Mesendoderm (in vitro differentiated cells): Measurements from ENCODE around the gene AKNA.

Experiments
- DNase-seq: peaks from one replicate; pipeline ENCODE4 v3.0.0; 2013
- H2AK5ac ChIP-seq: 2 replicates; pipeline ENCODE4 v1.6.1; 2013; ENCODE audit warnings: low read length, inconsistent platforms
- H2BK120ac ChIP-seq: 2 replicates; pipeline ENCODE4 v1.6.1; 2013; ENCODE audit warnings: low read depth, mild to moderate bottlenecking, low read length, moderate library complexity, mixed read lengths
- H2BK15ac ChIP-seq: replicated peaks from 2 replicates; pipeline ENCODE4 v1.6.1; 2013; ENCODE audit warnings: low read depth, mild to moderate bottlenecking, moderate library complexity
- H2BK5ac ChIP-seq: 2 replicates; pipeline ENCODE4 v1.6.1; 2013; ENCODE audit warnings: low read length, inconsistent platforms
- H3K18ac ChIP-seq: 2 replicates; pipeline ENCODE4 v1.6.1; 2013; ENCODE audit warnings: mild to moderate bottlenecking, low read length, mixed read lengths
- H3K23ac ChIP-seq: one replicate; pipeline ENCODE4 v1.6.1; 2013; ENCODE audit warnings: low read length
- H3K27ac ChIP-seq: 2 replicates; pipeline ENCODE4 v1.5.1; 2013; ENCODE audit warnings: low read depth, mild to moderate bottlenecking, inconsistent platforms, low read length, moderate library complexity
- H3K27me3 ChIP-seq: 2 replicates; pipeline ENCODE4 v1.6.1; 2013; ENCODE audit warnings: low read length, control low read depth, mild to moderate bottlenecking, inconsistent platforms; ENCODE audit not compliant: insufficient read depth, poor library complexity
- H3K36me3 ChIP-seq: 2 replicates; pipeline ENCODE4 v1.6.1; 2013; ENCODE audit warnings: low read length, inconsistent platforms; ENCODE audit not compliant: control insufficient read depth, insufficient read depth
- H3K4ac ChIP-seq: one replicate; pipeline ENCODE4 v1.6.1; 2013; ENCODE audit warnings: low read depth, mild to moderate bottlenecking, low read length, moderate library complexity
- H3K4me1 ChIP-seq: 2 replicates; pipeline ENCODE4 v1.6.1; 2013; ENCODE audit warnings: low read depth, low read length, inconsistent platforms; ENCODE audit not compliant: control insufficient read depth
- H3K4me2 ChIP-seq: 2 replicates; pipeline ENCODE4 v1.6.1; 2013; ENCODE audit warnings: low read length
- H3K4me3 ChIP-seq: 2 replicates; pipeline ENCODE4 v1.5.1; 2013; ENCODE audit warnings: mild to moderate bottlenecking, low read length
- H3K56ac ChIP-seq: one replicate; pipeline ENCODE4 v1.6.1; 2013; ENCODE audit warnings: low read length
- H3K79me1 ChIP-seq: 2 replicates; pipeline ENCODE4 v1.6.1; 2013; ENCODE audit warnings: low read length, inconsistent platforms
- H3K79me2 ChIP-seq: 2 replicates; pipeline ENCODE4 v1.6.1; 2013; ENCODE audit warnings: mild to moderate bottlenecking, low read length; ENCODE audit not compliant: control insufficient read depth, insufficient read depth
- H3K9ac ChIP-seq: 2 replicates; pipeline ENCODE4 v1.6.1; 2013; ENCODE audit warnings: low read length, inconsistent platforms
- H4K5ac ChIP-seq: one replicate; pipeline ENCODE4 v1.6.1; 2013; ENCODE audit warnings: low read length
- H4K8ac ChIP-seq: one replicate; pipeline ENCODE4 v1.6.1; 2013; ENCODE audit warnings: low read depth, mild to moderate bottlenecking, control low read depth, low read length, moderate library complexity
- WGBS: extraction: QIAGEN DNeasy Blood & Tissue Kit; methylation state at CpG from one replicate; pipeline ENCODE4 v1.1.7; 2013; ENCODE audit warnings: low lambda C conversion rate, missing lambda C conversion rate; ENCODE audit not compliant: insufficient coverage; ENCODE audit errors: extremely low coverage; 5-methylcytosine and 5-hydroxymethylcytosine counted together

AKNA gene

GRCh38 chr9:114317665-114318357 is 70.0 kb downstream of the AKNA start:
- Histone ChIP-seq H3K79me1 (no peaks in the 10 kb centered on the region), H3K4me3 (no peak overlapping the region), H3K9ac (no peak overlapping the region), H3K36me3 (no peaks in the 10 kb centered on the region), H3K4me1 (no peaks in the 10 kb centered on the region), H4K5ac (no peak overlapping the region), H3K4ac (no peak overlapping the region), H3K27ac (no peak overlapping the region), H2BK15ac (no peak overlapping the region), H3K79me2 (no peaks in the 10 kb centered on the region), H3K4me2 (no peak overlapping the region), H2AK5ac (no peak overlapping the region), H2BK5ac (no peak overlapping the region), H3K23ac (no peak overlapping the region), H4K8ac (no peak overlapping the region), H3K56ac (no peak overlapping the region), H2BK120ac (no peak overlapping the region), H3K27me3 (no peaks in the 10 kb centered on the region), H3K18ac (no peak overlapping the region)
- no CpG with 5 or more reads among the region's 8 CpGs for WGBS
- DNase-seq = no peak

- Histone ChIP-seq H4K8ac (no peak overlapping the region), H3K4me2 (no peak overlapping the region), H3K18ac (no peak overlapping the region), H4K5ac (no peak overlapping the region), H2BK15ac (no peak overlapping the region), H3K27me3 (no peaks in the 10 kb centered on the region), H3K56ac (no peak overlapping the region), H3K9ac (no peak overlapping the region), H3K4me1 (no peaks in the 10 kb centered on the region), H2BK120ac (no peak overlapping the region), H3K79me2 (no peaks in the 10 kb centered on the region), H2AK5ac (no peak overlapping the region), H3K36me3 (no peaks in the 10 kb centered on the region), H2BK5ac (no peak overlapping the region), H3K4ac (no peak overlapping the region), H3K23ac (no peak overlapping the region), H3K27ac (no peak overlapping the region), H3K4me3 (no peak overlapping the region), H3K79me1 (no peaks in the 10 kb centered on the region)
- no peak for DNase-seq
- WGBS = no CpG with 5 or more reads among the region's 10 CpGs
Measured at GRCh38 chr9:114316605-114317230, 71.1 kb downstream of the AKNA start.

DNA sequence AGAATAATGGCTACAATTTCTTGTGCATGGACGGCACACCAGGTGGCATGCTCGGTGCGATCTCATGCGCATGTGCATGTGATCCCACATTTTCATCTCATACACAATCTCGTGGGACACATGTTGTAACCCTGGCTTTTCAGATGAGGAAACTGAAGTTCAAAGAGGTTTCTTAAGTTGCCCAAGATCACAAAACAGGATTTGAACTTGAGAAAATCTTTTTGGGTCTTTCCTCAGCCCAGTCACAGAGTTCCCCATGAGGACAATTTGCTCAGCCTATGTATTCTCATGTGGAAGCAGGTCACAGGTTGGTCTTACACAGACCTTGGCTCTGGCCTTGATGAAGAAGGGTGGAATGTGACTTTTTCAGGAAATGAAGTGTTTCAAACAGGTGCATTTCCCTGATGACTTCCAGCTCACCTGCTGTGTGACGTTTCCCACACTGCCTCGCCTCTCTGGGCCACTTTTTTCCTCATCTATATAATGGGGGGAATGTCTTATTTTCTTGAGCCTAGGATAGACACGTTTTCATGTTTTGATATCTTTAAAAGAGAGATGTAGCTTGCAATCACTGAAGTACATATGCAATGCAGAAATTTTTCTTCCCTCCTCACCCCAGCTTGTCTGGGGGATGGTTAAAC is 71.9 kb downstream of the AKNA start:
- H3K4me3 ChIP-seq = no peak overlapping the region
- WGBS = no CpG with 5 or more reads among the region's 8 CpGs
- H3K79me1 ChIP-seq = no peaks in the 10 kb centered on the region
- no peak overlapping the region for H2BK15ac ChIP-seq
- no peak overlapping the region for H3K18ac ChIP-seq
- no peak overlapping the region for H3K4ac ChIP-seq
- no peak overlapping the region for H3K4me2 ChIP-seq
- H3K36me3 ChIP-seq = no peaks in the 10 kb centered on the region
- no peak overlapping the region for H2AK5ac ChIP-seq
- no peaks in the 10 kb centered on the region for H3K27me3 ChIP-seq
- H2BK5ac ChIP-seq = no peak overlapping the region
- no peak overlapping the region for H4K8ac ChIP-seq
- H3K56ac ChIP-seq = no peak overlapping the region
- H4K5ac ChIP-seq = no peak overlapping the region
- no peak overlapping the region for H3K23ac ChIP-seq
- no peak overlapping the region for H3K9ac ChIP-seq
- DNase-seq = no peak
- H3K4me1 ChIP-seq = no peaks in the 10 kb centered on the region
- no peak overlapping the region for H3K27ac ChIP-seq
- no peaks in the 10 kb centered on the region for H3K79me2 ChIP-seq
- no peak overlapping the region for H2BK120ac ChIP-seq

- Histone ChIP-seq H3K9ac (no peak overlapping the region), H3K36me3 (no peaks in the 10 kb centered on the region), H3K56ac (no peak overlapping the region), H3K4me3 (no peak overlapping the region), H3K18ac (no peak overlapping the region), H3K27me3 (no peaks in the 10 kb centered on the region), H2BK120ac (no peak overlapping the region), H2BK5ac (no peak overlapping the region), H3K23ac (no peak overlapping the region), H2AK5ac (no peak overlapping the region), H3K27ac (no peak overlapping the region), H2BK15ac (no peak overlapping the region), H3K4ac (no peak overlapping the region), H3K4me1 (no peaks in the 10 kb centered on the region), H4K5ac (no peak overlapping the region), H3K79me1 (no peaks in the 10 kb centered on the region), H3K79me2 (no peaks in the 10 kb centered on the region), H3K4me2 (no peak overlapping the region), H4K8ac (no peak overlapping the region)
- DNase-seq = no peak
- WGBS = no CpG with 5 or more reads among the region's 8 CpGs
Measured at GRCh38 chr9:114314881-114315722, 72.7 kb downstream of the AKNA start.

GRCh38 chr9:114314256-114314867 is 73.4 kb downstream of the AKNA start:
- Histone ChIP-seq H3K4me1 (no peaks in the 10 kb centered on the region), H3K18ac (no peak overlapping the region), H3K4me3 (no peak overlapping the region), H4K8ac (no peak overlapping the region), H3K56ac (no peak overlapping the region), H3K4ac (no peak overlapping the region), H3K27ac (no peak overlapping the region), H2BK120ac (no peak overlapping the region), H3K79me2 (no peaks in the 10 kb centered on the region), H3K79me1 (no peaks in the 10 kb centered on the region), H3K36me3 (no peaks in the 10 kb centered on the region), H2AK5ac (no peak overlapping the region), H3K23ac (no peak overlapping the region), H3K9ac (no peak overlapping the region), H3K4me2 (no peak overlapping the region), H3K27me3 (no peaks in the 10 kb centered on the region), H2BK5ac (no peak overlapping the region), H2BK15ac (no peak overlapping the region), H4K5ac (no peak overlapping the region)
- no peak for DNase-seq
- no CpG with 5 or more reads among the region's 7 CpGs for WGBS
